ENCODE results near the gene RPL23. TPM values are rescaled to one million over a fixed set of nuclear protein-coding genes. Genes with fewer than 3 reads are reported as not detected.

RPL23 gene
- total and polyA plus RNA-seq, 2 experiments from 2014 or later = 877 to 4,267 TPM

DNA sequence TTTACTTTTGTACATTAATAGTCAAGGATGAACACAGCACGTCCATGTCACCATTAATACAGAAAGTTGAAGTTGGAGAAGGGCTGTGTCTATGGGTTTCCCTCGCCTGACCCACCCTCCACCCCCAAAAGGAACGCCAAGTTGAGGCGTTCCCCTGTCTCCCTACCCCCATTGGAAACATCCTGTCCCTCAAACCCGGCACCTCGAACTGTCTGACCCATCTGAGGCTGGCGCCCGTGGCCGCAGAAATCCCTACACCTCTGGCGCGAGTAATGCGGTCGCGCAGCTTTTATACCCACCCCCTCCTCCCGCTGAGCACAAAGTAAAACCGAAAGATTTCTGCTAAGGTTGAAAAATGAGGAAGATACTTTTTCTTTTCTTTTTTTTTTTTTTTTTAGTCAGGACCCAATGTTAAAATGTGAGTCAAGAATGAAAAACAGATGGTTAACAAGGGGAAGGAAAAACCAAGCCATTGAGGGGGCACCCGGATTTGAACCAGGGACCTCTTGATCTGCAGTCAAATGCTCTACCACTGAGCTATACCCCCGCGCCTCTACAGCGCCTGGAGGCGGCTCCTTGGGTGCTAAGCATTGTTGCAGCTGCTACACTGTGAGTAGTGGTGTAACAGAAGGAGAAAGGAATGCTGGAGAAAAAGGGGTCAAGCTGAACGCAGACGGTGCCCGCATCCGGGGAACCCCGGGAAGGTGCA lies 15.4 kb upstream of the RPL23 start (continued):
- TF ChIP-seq ZNF462 (CRISPR knock-in tag; IDR thresholded peaks at IDR 0.05) = no peak
- TF ChIP-seq, protein P1, sequence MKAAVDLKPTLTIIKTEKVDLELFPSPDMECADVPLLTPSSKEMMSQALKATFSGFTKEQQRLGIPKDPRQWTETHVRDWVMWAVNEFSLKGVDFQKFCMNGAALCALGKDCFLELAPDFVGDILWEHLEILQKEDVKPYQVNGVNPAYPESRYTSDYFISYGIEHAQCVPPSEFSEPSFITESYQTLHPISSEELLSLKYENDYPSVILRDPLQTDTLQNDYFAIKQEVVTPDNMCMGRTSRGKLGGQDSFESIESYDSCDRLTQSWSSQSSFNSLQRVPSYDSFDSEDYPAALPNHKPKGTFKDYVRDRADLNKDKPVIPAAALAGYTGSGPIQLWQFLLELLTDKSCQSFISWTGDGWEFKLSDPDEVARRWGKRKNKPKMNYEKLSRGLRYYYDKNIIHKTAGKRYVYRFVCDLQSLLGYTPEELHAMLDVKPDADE (IDR thresholded peaks at IDR 0.05) = no peak; the same call in 1 of the 2 replicates
- TF ChIP-seq NANOG (IDR thresholded peaks at IDR 0.05; ENCODE audit: borderline replicate concordance) = no peak
- TF ChIP-seq STAT1 (IDR thresholded peaks at IDR 0.05; ENCODE audit: unreplicated experiment) = no peak
- TF ChIP-seq POLR2AphosphoS5 (IDR thresholded peaks at IDR 0.05; ENCODE audit: low read depth) = no peak
- TF ChIP-seq EZH2phosphoT487 (IDR thresholded peaks at IDR 0.05; ENCODE audit: unreplicated experiment) = no peak
- no peak for TF ChIP-seq JUNB (IDR thresholded peaks at IDR 0.05; ENCODE audit: unreplicated experiment)
- no peak for TF ChIP-seq ZNF331 (CRISPR knock-in tag; IDR thresholded peaks at IDR 0.05; ENCODE audit: low read depth)

Data from GM23338 (cell line).